Pericardium fibroblast (primary cell): Measurements from ENCODE around the gene PKP2. TPM values are rescaled to one million over a fixed set of nuclear protein-coding genes. Genes with fewer than 3 reads are reported as not detected.

ENCODE experiments used
- total RNA-seq: library from RNA; depleted of rRNA; stranded (reverse); fragments of >200 nt; gene quantifications from 2 replicates; pipeline ENCODE4 v1.2.3, GENCODE V29; 2015

The PKP2 gene
- total RNA-seq: 12.9 and 21.1 TPM in 2 replicates

GRCh38 chr12:32896432-32897280, at the start of gene PKP2:
TSS of gene PKP2 (minus strand) at chr12:32896777. CDS start at chr12:32896731, 46 bp downstream.

DNA sequence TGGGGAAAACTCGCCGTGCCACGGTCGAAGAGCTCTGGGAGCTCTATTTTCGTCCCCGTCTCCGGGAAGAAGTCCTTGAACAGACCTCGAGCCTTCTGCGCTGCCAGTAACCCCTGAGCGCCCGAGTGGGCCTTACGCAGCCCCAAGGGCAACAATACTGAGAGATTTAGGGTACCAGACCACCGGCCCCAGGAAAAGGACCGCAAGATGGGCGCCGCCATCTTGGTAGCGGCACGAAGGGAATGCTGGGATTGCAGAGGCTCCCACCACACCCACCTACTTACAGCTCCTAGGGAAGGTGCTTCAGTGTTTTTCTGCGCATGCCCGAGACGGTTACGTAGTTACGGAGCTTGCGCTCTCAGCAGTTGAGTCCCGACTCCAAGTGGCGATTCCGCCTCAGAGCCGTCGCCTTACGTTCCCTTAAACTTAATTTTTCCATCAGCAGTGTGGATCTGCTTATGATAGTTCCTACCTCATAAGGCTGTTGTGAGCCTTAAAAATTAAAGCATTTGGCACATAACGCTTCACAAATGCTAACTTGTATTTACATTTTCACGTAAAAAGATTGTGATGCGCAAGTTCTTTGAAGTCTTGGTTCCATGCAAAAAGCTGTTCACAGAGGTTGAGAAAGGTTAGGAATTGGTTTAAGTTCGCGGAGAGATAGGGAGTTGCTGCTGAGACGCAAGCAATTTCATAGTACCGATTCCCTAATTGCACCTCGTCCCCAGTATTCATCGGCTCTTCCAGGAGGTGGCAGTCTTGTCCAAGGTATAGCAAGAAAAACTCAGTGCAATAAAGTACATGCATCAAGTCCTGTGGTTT, 140.7 kb downstream of the PKP2 start, which contains the start of gene YARS2:
Gene YARS2, minus strand, starts transcription at position 244 of the 822 bp plus-strand sequence. Its CDS starts 23 bp downstream, at position 221.

Other genes starting within 250 kb of the PKP2 start
- 50.0 and 53.4 TPM in 2 replicates for gene DNM1L, start 217.5 kb downstream of the PKP2 start, total RNA-seq
- 15.9 and 19.7 TPM in 2 replicates for gene YARS2, start 140.9 kb downstream of the PKP2 start, total RNA-seq